NCI-H2171 treated with DMSO at 0.1 percent for 48 hours (cell line): ENCODE measurements around the gene RBKS.

Source experiments
- DNase-seq: peaks from one replicate; lab custom pipeline; 2025; lab: John Stamatoyannopoulos, UW

The RBKS gene

DNA sequence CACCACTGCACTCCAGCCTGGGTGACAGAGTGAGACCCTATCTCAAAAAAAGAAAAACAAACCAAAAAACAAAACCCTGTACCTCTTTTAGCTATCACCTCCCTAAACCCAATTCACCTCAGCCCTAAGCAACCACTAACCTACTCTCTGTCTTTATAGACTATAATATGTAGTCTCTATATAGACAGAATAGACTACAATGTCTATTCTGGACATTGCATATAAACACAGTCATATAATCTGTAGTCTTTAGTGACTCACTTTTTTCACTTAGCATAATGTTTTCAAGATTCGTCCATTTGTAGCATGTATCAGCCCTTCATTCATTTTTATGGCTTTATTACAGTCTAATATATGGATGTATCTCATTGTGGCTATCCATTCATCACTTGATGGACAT is 155.9 kb downstream of the RBKS start:
- DNase-seq: no peak
